Liver (tissue), 3 donors: ENCODE results near the gene DPY19L1.
"Not testable (repeated sequence)": the region's sequence is repeated elsewhere in the genome, so short reads cannot be mapped to it uniquely, and the experiment has no call there.

Source experiments
- CTCF ChIP-seq: fragments of 150-350 bp; IDR thresholded peaks from 2 replicates; pipeline ENCODE4 v1.5.1; 2017; ENCODE audit warnings: improper control_type of control experiment, low read depth, low read length; ENCODE audit not compliant: missing input control
- EGR1 ChIP-seq, 2 donors: IDR thresholded peaks; 2 replicates each; pipeline ENCODE4 v1.6.1; 2016 to 2018; ENCODE audit warnings: antibody characterized with exemption in 2 of 2, low read depth in 2 of 2
- FOXA2 ChIP-seq: IDR thresholded peaks from 2 replicates; pipeline ENCODE4 v1.6.1; 2016; ENCODE audit warnings: antibody characterized with exemption
- HNF4G ChIP-seq: IDR thresholded peaks from 2 replicates; pipeline ENCODE4 v1.6.1; 2016; ENCODE audit warnings: antibody characterized with exemption
- JUND ChIP-seq, 2 donors: IDR thresholded peaks; 2 replicates each; pipeline ENCODE4 v1.6.1; 2016; ENCODE audit warnings: antibody characterized with exemption in 2 of 2
- MAX ChIP-seq: IDR thresholded peaks from 2 replicates; pipeline ENCODE4 v1.6.1; 2016; ENCODE audit warnings: antibody characterized with exemption
- RAD21 ChIP-seq, 2 donors: IDR thresholded peaks; 2 replicates each; pipeline ENCODE4 v1.6.1; 2016; ENCODE audit warnings: antibody characterized with exemption in 2 of 2, mild to moderate bottlenecking in 2 of 2
- REST ChIP-seq: IDR thresholded peaks from 2 replicates; pipeline ENCODE4 v1.6.1; 2016; ENCODE audit warnings: antibody characterized with exemption, mild to moderate bottlenecking
- RXRA ChIP-seq, 2 donors: IDR thresholded peaks; 2 replicates each; pipeline ENCODE4 v1.6.1; 2017 to 2018; ENCODE audit warnings: antibody characterized with exemption in 2 of 2, mild to moderate bottlenecking in 1 of 2
- SP1 ChIP-seq: IDR thresholded peaks from 2 replicates; pipeline ENCODE4 v1.6.1; 2018; ENCODE audit warnings: antibody characterized with exemption, mild to moderate bottlenecking
- TAF1 ChIP-seq: conservative IDR thresholded peaks from 2 replicates; pipeline ENCODE4 v1.6.1; 2016; ENCODE audit warnings: antibody characterized with exemption, mild to moderate bottlenecking
- YY1 ChIP-seq: IDR thresholded peaks from 2 replicates; pipeline ENCODE4 v1.6.1; 2016; ENCODE audit warnings: antibody characterized with exemption, mild to moderate bottlenecking
- ZBTB33 ChIP-seq: IDR thresholded peaks from 2 replicates; pipeline ENCODE4 v1.6.1; 2016; ENCODE audit warnings: antibody characterized with exemption
- TF ChIP-seq, protein P1 (sequence below): IDR thresholded peaks from 2 replicates; pipeline ENCODE4 v1.6.1; 2016; ENCODE audit warnings: antibody characterized with exemption
- donor health status: healthy.
- donor health status: healthy.

DNA sequence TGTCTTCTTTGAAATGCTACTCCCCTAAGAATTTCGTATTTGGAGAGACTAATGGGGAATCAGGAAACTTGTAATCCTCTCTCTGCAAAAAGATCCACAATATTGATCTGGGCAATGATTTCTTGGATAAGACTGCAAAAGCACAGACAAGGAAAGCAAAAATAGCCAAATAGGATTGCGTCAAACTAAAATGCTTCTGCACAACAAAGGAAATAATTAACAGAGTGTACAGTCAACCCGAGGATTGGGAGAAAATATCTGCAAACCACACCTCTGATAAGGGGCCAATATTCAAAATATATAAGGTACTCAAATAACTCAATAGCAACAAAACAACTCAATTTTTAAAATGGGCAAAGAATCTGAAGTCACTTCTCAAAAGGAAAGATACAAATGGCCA, 52.1 kb downstream of the DPY19L1 start:
- TF ChIP-seq CTCF; TAF1; ZBTB33; HNF4G; JUND (IDR thresholded peaks at IDR 0.05); REST; RAD21 (IDR thresholded peaks at IDR 0.05); MAX; SP1; FOXA2; YY1; EGR1 (IDR thresholded peaks at IDR 0.05; ENCODE audit: low read depth in 2 of 2); RXRA (IDR thresholded peaks at IDR 0.05): not testable (repeated sequence)
- TF ChIP-seq, protein P1, sequence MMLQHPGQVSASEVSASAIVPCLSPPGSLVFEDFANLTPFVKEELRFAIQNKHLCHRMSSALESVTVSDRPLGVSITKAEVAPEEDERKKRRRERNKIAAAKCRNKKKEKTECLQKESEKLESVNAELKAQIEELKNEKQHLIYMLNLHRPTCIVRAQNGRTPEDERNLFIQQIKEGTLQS, result not testable (repeated sequence)
